Vagina (tissue), 2 donors: ENCODE measurements around the gene PPP2R2B.

Experiments used
- POLR2A ChIP-seq, 2 donors: fragments of 450-650 bp; IDR thresholded peaks; one replicate each; pipeline ENCODE4 v1.6.1; 2017; ENCODE audit warnings: antibody characterized with exemption in 2 of 2, mild to moderate bottlenecking in 2 of 2, moderate library complexity in 2 of 2
- POLR2AphosphoS5 ChIP-seq, 2 donors: sonication (generic); formaldehyde crosslinking; IDR thresholded peaks; one replicate each; pipeline ENCODE4 v1.9.0; 2017; ENCODE audit warnings: antibody characterized with exemption in 2 of 2, mild to moderate bottlenecking in 2 of 2, low read depth in 1 of 2; ENCODE audit not compliant: insufficient read depth in 1 of 2
- TF ChIP-seq, protein P1 (sequence below), 3 experiments: fragments of 450-650 bp in 2 of 3; fragments of 200-600 bp in 1 of 3; sonication (generic) in 1 of 3; IDR thresholded peaks; one replicate each; pipeline ENCODE4 v1.5.1; 2017 to 2019; ENCODE audit warnings: antibody characterized with exemption in 3 of 3, mild to moderate bottlenecking in 2 of 3, moderate library complexity in 2 of 3

DNA sequence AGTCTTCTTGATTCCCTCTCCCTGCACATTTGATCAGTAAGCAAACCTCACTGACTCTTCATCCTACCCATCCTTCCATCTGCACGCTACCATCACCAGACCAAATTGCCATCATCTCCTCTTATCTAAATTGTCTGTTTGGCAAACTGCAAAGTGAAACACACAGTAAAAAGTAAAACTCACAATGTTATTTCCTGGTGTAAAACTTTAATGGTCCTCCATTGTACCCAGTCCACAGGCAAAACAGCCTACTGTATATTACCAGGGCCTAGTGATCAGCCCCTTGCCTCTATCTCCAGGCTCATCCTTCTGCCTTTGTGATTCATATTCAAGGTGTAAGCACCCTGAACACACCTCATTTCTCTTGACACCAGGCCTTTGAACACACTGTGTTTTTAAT lies 279.3 kb downstream of the PPP2R2B start:
- TF ChIP-seq, protein P1, sequence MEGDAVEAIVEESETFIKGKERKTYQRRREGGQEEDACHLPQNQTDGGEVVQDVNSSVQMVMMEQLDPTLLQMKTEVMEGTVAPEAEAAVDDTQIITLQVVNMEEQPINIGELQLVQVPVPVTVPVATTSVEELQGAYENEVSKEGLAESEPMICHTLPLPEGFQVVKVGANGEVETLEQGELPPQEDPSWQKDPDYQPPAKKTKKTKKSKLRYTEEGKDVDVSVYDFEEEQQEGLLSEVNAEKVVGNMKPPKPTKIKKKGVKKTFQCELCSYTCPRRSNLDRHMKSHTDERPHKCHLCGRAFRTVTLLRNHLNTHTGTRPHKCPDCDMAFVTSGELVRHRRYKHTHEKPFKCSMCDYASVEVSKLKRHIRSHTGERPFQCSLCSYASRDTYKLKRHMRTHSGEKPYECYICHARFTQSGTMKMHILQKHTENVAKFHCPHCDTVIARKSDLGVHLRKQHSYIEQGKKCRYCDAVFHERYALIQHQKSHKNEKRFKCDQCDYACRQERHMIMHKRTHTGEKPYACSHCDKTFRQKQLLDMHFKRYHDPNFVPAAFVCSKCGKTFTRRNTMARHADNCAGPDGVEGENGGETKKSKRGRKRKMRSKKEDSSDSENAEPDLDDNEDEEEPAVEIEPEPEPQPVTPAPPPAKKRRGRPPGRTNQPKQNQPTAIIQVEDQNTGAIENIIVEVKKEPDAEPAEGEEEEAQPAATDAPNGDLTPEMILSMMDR (IDR thresholded peaks at IDR 0.05) = no peak
- no peak for TF ChIP-seq POLR2A (IDR thresholded peaks at IDR 0.05)
- no peak for TF ChIP-seq POLR2AphosphoS5 (IDR thresholded peaks at IDR 0.05; ENCODE audit: insufficient read depth in 1 of 2, low read depth in 1 of 2)
